IMR-90 (cell line): ENCODE measurements around the gene DCANP1. TPM values are rescaled to one million over a fixed set of nuclear protein-coding genes. Genes with fewer than 3 reads are reported as not detected.

Experiments used
- CEBPB ChIP-seq: IDR thresholded peaks from 2 replicates; pipeline ENCODE4 v1.6.1; 2012; ENCODE audit warnings: low read depth, low read length, improper control_type of control experiment
- CHD1 ChIP-seq: IDR thresholded peaks from 2 replicates; pipeline ENCODE4 v1.6.1; 2012; ENCODE audit warnings: low read depth, low read length, improper control_type of control experiment
- NFE2L2 ChIP-seq: fragments of 150-350 bp; IDR thresholded peaks from 2 replicates; pipeline ENCODE4 v1.6.1; 2016; ENCODE audit warnings: low read depth, mild to moderate bottlenecking, low read length
- polyA plus RNA-seq, 3 experiments: library from polyadenylated mRNA; depleted of rRNA; stranded (reverse); fragments of >200 nt; gene quantifications; 2 replicates each; pipeline ENCODE4 v1.2.3, GENCODE V29; 2012; ENCODE audit warnings: low replicate concordance in 1 of 3
- total RNA-seq: library from RNA; depleted of rRNA; stranded (reverse); fragments of >200 nt; gene quantifications from 2 replicates; pipeline ENCODE4 v1.2.3, GENCODE V29; 2012

Gene DCANP1
- total and polyA plus RNA-seq, 2 of the 4 experiments (the other 2 are of a cell fraction) = not detected

- TF ChIP-seq NFE2L2 = no peak
- TF ChIP-seq CEBPB = no peak
- TF ChIP-seq CHD1 = no peak
Observed at GRCh38 chr5:135439231-135440205, 7.6 kb downstream of the DCANP1 start (continued).
